Osteocyte (in vitro differentiated cells): ENCODE results near the gene MUCL1. TPM values are rescaled to one million over a fixed set of nuclear protein-coding genes. Genes with fewer than 3 reads are reported as not detected.

Experiments used
- DNase-seq: peaks from one replicate; pipeline ENCODE4 v3.0.0; 2021; ENCODE audit warnings: mixed read lengths; ENCODE audit not compliant: unreplicated experiment; ENCODE audit errors: extremely low spot score
- H3K27ac Mint-ChIP-seq: one replicate; pipeline ENCODE4 v1.8.0; 2021; ENCODE audit warnings: mild to moderate bottlenecking, mixed read lengths; ENCODE audit not compliant: unreplicated experiment
- H3K27me3 Mint-ChIP-seq: one replicate; pipeline ENCODE4 v1.8.0; 2021; ENCODE audit warnings: mixed read lengths; ENCODE audit not compliant: unreplicated experiment
- H3K36me3 Mint-ChIP-seq: one replicate; pipeline ENCODE4 v1.8.0; 2021; ENCODE audit warnings: mixed read lengths; ENCODE audit not compliant: unreplicated experiment
- H3K4me1 Mint-ChIP-seq: one replicate; pipeline ENCODE4 v1.8.0; 2021; ENCODE audit warnings: mixed read lengths; ENCODE audit not compliant: unreplicated experiment
- H3K4me3 Mint-ChIP-seq: one replicate; pipeline ENCODE4 v1.8.0; 2021; ENCODE audit warnings: mild to moderate bottlenecking, moderate library complexity, mixed read lengths; ENCODE audit not compliant: unreplicated experiment
- H3K9me3 Mint-ChIP-seq: one replicate; pipeline ENCODE4 v1.8.0; 2021; ENCODE audit warnings: mixed read lengths; ENCODE audit not compliant: unreplicated experiment
- CTCF ChIP-seq: fragments of 200-600 bp; sonication (generic); IDR thresholded peaks from 2 replicates; pipeline ENCODE4 v1.5.0; 2021; ENCODE audit warnings: antibody characterized with exemption, mild to moderate bottlenecking, moderate library complexity
- total RNA-seq: library from RNA; stranded (reverse); gene quantifications from 2 replicates; pipeline ENCODE4 v1.2.1, GENCODE V29; 2021

Gene MUCL1
- total RNA-seq, 1 donor from 2014 or later, result not detected

- no peaks in the 10 kb centered on the region for H3K27me3 Mint-ChIP-seq
- DNase-seq, result no peak
- H3K9me3 Mint-ChIP-seq, result no peaks in the 10 kb centered on the region
- H3K4me1 Mint-ChIP-seq, result no peaks in the 10 kb centered on the region
- no peaks in the 10 kb centered on the region for H3K36me3 Mint-ChIP-seq
- no peak for TF ChIP-seq CTCF
- no peak overlapping the region for H3K27ac Mint-ChIP-seq
- no peak overlapping the region for H3K4me3 Mint-ChIP-seq
Observed at GRCh38 chr12:54861927-54862326, 7.6 kb downstream of the MUCL1 start.

- TF ChIP-seq CTCF, result no peak
- H3K4me3 Mint-ChIP-seq, result no peak overlapping the region
- no peaks in the 10 kb centered on the region for H3K27me3 Mint-ChIP-seq
- no peaks in the 10 kb centered on the region for H3K36me3 Mint-ChIP-seq
- H3K4me1 Mint-ChIP-seq, result no peaks in the 10 kb centered on the region
- DNase-seq, result no peak
- H3K9me3 Mint-ChIP-seq, result no peaks in the 10 kb centered on the region
- no peak overlapping the region for H3K27ac Mint-ChIP-seq
Observed at GRCh38 chr12:54863948-54864618, 9.8 kb downstream of the MUCL1 start.

GRCh38 chr12:54865683-54866324 is 11.5 kb downstream of the MUCL1 start:
- Mint-ChIP-seq H3K27me3 (no peaks in the 10 kb centered on the region), H3K4me1 (no peaks in the 10 kb centered on the region), H3K4me3 (no peak overlapping the region), H3K27ac (no peak overlapping the region), H3K9me3 (no peaks in the 10 kb centered on the region), H3K36me3 (no peaks in the 10 kb centered on the region)
- DNase-seq, result no peak
- TF ChIP-seq CTCF, result no peak

GRCh38 chr12:54868690-54869089 is 14.4 kb downstream of the MUCL1 start:
- TF ChIP-seq CTCF, result no peak

GRCh38 chr12:54870048-54870447 is 15.7 kb downstream of the MUCL1 start:
- H3K9me3 Mint-ChIP-seq, result no peaks in the 10 kb centered on the region
- no peak for TF ChIP-seq CTCF
- H3K36me3 Mint-ChIP-seq, result no peaks in the 10 kb centered on the region
- H3K4me1 Mint-ChIP-seq, result no peaks in the 10 kb centered on the region
- no peak overlapping the region for H3K27ac Mint-ChIP-seq
- DNase-seq, result no peak
- H3K4me3 Mint-ChIP-seq, result no peak overlapping the region
- H3K27me3 Mint-ChIP-seq, result no peaks in the 10 kb centered on the region

More at GRCh38 chr12:54868690-54869089, 14.4 kb downstream of the MUCL1 start:
- Mint-ChIP-seq H3K36me3 (no peaks in the 10 kb centered on the region), H3K9me3 (no peaks in the 10 kb centered on the region), H3K27me3 (no peaks in the 10 kb centered on the region), H3K4me3 (no peak overlapping the region), H3K27ac (no peak overlapping the region), H3K4me1 (no peaks in the 10 kb centered on the region)
- no peak for DNase-seq
